Stimulated activated CD8-positive, alpha-beta memory T cell treated with anti-CD3 and anti-CD28 coated beads, Interleukin-4, amount 100 ng/mL, for 4 hours (primary cell): ENCODE measurements around the gene UVSSA.

Experiments used
- DNase-seq, 2 donors: peaks; one replicate each; pipeline ENCODE4 v3.0.0-alpha.2; 2020; ENCODE audit warnings: low read depth in 2 of 2, low spot score in 1 of 2

The UVSSA gene

GRCh38 chr4:1346781-1347409, at the start of gene UVSSA:
Gene UVSSA, plus strand, starts transcription at chr4:1347208. Its CDS starts 884 bp downstream, at chr4:1348092.
- DNase-seq: peak; percentile 100

DNA sequence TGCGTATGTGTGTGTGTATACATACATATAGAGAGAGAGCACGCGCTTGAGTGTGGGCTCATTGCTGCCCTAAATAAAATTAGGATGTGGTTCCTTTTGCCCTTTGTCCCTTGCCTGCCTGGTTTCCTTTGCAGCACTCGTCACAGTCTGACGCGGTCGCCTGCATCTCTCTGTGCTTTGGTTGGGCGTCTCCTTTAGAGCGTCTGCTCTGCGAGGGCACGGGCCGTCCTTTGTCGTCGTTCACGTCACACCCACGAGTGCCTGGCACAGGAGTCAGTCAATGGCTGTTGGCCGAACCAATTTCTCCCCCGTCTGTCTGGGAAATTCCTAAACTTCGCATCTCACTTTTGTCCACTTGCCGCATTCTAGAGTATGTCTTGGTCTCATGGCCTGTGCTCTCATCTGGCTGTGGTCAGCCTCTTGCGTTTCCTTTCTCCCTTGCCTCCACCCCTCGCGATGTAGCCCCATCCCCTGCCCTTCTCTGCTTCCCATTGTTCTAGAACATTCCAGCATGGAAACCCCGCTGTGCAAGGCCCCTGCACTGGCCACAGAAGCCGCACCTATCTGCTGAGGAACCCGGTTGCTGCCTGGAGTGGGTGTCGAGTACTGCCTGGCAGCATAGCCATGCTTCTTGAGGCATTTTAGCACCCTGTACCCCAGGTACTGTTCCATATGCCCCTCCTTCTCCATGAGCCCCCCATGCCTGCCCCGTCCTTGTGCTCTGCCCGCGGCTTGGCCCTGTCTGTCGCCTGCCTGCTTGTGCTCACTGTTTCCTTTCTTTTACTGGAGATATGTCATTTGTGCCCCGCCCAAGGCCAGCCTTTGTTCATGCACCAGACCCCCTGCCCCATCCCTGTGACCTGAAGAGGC, 49.3 kb upstream of the UVSSA start:
- no peak for DNase-seq

- DNase-seq: no peak
Observed at GRCh38 chr4:1298461-1298860, 48.5 kb upstream of the UVSSA start.

- no peak for DNase-seq
Observed at GRCh38 chr4:1299301-1299860, 47.6 kb upstream of the UVSSA start.

- DNase-seq: no peak
Observed at GRCh38 chr4:1300466-1301455, 46.2 kb upstream of the UVSSA start.

DNA sequence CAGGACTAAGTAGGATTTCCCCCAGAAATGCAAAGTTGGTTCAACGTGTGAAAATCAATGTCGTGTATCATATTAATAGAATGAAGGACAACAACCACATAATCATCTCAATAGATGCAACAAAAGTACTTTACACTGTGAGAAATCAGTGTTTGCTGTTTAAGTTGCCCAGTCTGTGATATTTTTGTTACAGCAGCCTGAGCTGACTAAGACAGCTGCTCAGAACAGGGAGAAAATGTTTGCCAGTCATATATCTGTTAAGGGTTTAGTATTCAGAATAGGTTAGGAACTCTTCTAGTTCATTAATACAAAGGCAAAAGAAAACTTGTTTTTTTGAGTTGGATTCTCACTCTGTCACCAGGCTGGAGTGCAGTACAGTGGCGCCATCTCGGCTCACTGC, 44.8 kb upstream of the UVSSA start:
- DNase-seq: no peak

DNA sequence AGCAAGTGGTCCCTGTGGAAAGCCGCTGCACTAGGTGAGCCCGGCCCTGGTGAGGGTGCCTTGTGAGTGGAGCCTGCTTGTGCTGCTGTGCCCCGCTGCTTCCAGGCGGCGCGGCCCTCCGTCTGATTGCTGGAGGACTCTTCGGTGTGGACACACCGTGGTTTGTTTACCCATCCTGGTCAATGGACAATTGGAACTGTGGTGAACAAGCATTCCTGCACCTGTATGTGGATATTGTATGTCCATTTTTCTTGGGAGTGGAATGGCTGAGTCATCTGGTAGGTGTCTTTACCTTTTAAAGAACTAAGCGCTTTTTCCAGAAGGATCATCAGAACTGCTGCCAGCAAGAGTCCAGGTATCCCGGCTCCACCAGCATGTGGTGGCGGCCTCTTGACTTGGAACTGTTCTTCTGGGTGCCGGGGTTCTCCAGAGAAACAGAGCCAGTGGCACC, 41.7 kb upstream of the UVSSA start:
- DNase-seq: no peak

DNA sequence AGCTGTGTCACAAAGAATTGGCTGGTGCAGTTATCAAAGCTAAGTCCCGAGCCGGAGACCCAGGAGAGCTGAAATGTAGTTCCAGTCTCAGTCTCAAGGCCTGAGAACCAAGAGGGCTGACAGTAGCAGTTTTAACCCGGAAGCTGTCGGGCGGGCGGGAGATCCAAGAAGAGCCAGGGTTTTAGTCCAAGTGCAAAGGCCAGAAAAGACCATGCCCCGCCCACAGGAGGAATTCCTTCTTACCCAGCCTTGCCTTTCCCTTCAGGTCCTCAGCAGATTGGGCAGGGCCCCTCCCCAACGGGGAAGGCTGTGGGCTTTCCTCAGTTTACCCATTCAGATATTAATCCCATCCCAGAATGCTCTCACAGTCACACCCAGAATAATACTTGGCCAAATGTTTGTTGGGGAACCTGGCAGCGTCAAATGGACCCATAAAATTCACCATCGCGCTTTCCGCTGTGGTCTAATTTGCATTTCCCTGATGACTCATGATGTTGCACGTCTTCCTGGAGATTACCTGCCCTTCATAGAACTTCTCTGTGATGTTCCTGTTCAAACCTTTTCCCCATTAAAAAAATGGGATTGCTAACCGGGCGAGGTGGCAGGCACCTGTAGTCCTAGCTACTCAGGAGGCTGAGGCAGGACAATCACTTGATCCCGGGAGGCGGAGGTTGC, 41.1 kb upstream of the UVSSA start:
- peak in 1 of 2 donors; percentile 18 for DNase-seq

GRCh38 chr4:1307951-1308735, 38.9 kb upstream of the UVSSA start:
- DNase-seq: no peak

GRCh38 chr4:1309261-1310010, 37.6 kb upstream of the UVSSA start:
- DNase-seq: peak; percentile 20 to 34

GRCh38 chr4:1310031-1310795, 36.8 kb upstream of the UVSSA start:
- no peak for DNase-seq

- no peak for DNase-seq
Observed at GRCh38 chr4:1310796-1311631, 36.0 kb upstream of the UVSSA start.

DNA sequence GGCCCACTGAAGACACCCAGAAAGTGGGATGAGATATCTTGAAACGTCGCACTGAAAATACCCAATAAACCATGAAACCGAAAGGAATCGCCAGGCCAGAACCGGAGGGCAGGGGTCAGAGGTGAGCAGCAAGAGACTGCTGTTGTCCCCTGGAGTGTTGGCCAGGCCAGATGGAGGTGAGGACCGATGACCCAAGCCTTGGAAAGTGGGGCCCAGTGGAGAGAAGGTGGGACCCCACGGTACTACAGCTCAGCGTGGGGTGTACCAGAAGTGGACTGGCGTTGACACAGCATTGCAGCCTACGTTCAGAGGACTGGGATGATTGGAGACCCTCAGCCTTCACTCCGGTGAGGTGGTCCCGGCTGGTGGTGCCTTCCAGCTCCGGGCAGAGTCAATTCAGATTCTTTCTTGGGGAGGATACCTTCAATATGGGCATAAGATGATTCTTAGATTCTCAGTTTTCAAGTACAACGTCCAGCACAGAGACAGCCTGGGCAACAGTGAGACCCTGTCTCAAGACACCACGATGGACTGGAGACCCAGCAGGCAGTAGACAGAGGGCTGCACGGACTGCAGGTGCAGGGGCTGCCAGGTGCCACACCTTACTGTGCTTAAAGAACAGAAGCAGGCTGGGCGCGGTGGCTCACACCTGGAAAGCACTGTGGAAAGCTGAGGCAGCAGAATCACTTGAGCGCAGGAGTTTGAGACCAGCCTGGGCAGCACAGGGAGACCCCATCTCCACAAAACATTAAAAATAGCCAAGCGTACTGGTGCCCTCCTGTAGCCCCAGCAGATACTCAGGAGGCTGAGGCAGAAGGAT, 34.0 kb upstream of the UVSSA start:
- DNase-seq: no peak

DNA sequence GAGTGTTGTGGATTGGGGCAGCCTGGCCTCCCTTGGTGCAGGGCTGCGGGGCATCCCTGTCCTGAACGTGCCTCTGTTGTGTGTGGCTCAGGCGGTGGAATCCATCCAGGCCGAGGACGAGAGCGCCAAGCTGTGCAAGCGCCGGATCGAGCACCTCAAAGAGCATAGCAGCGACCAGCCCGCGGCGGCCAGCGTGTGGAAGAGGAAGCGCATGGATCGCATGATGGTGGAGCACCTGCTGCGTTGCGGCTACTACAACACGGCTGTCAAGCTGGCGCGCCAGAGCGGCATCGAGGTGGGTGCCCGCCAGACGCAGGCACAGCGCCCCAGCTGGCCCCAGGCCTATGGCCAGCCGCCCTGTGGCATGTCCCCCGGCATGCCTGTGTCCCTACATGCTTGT, 31.7 kb upstream of the UVSSA start:
- no peak for DNase-seq

GRCh38 chr4:1315836-1316536, 31.0 kb upstream of the UVSSA start:
- DNase-seq: no peak
